IPS DF 19.7 (cell line): Measurements from ENCODE around the gene CNPPD1.

ENCODE experiments used
- DNase-seq: peaks from one replicate; pipeline ENCODE4 v3.0.0-alpha.2; 2013; ENCODE audit warnings: low read depth, low spot score

The CNPPD1 gene

GRCh38 chr2:219179601-219180465 is 3.1 kb upstream of the CNPPD1 start:
- DNase-seq = no peak

- DNase-seq = no peak
Measured at GRCh38 chr2:219178377-219179175, 1.9 kb upstream of the CNPPD1 start.

- DNase-seq = no peak
Measured at GRCh38 chr2:219177552-219178376, 1.0 kb upstream of the CNPPD1 start, which contains the start of gene RETREG2. Gene RETREG2, plus strand, starts transcription at chr2:219178275. Its CDS starts 78 bp downstream, at chr2:219178353.

GRCh38 chr2:219175928-219176817 is 552 bp downstream of the CNPPD1 start:
- DNase-seq = no peak

GRCh38 chr2:219175486-219175885 is 1.2 kb downstream of the CNPPD1 start:
- no peak for DNase-seq

- DNase-seq = no peak
Measured at GRCh38 chr2:219174801-219175200, 1.9 kb downstream of the CNPPD1 start.

GRCh38 chr2:219174146-219174545 is 2.6 kb downstream of the CNPPD1 start:
- DNase-seq = no peak

- no peak for DNase-seq
Measured at GRCh38 chr2:219173176-219173575, 3.5 kb downstream of the CNPPD1 start.

GRCh38 chr2:219172231-219173154 is 4.2 kb downstream of the CNPPD1 start:
- no peak for DNase-seq

- DNase-seq = no peak
Measured at GRCh38 chr2:219171231-219171651, 5.5 kb downstream of the CNPPD1 start.

GRCh38 chr2:219169930-219170654 is 6.6 kb downstream of the CNPPD1 start, which contains the start of gene SLC23A3:
Gene SLC23A3, minus strand, starts transcription at chr2:219170029. Its CDS starts 45 bp downstream, at chr2:219169984.
- DNase-seq = no peak

GRCh38 chr2:219168932-219169331 is 7.8 kb downstream of the CNPPD1 start:
- DNase-seq = no peak

- no peak for DNase-seq
Measured at GRCh38 chr2:219168526-219168925, 8.2 kb downstream of the CNPPD1 start.

GRCh38 chr2:219167997-219168396 is 8.7 kb downstream of the CNPPD1 start:
- DNase-seq = no peak

- no peak for DNase-seq
Measured at GRCh38 chr2:219165058-219165911, 11.4 kb downstream of the CNPPD1 start.

- no peak for DNase-seq
Measured at GRCh38 chr2:219163156-219163555, 13.6 kb downstream of the CNPPD1 start.

GRCh38 chr2:219161097-219161496 is 15.6 kb downstream of the CNPPD1 start:
- no peak for DNase-seq
